Measurements from ENCODE around the gene ALG2.

The ALG2 gene

GRCh38 chr9:99190597-99191283, 31.0 kb downstream of the ALG2 start:
- DNase-seq: no peak

- DNase-seq: no peak
These were observed 31.7 kb downstream of the ALG2 start for GRCh38 chr9:99189887-99190596.

- DNase-seq: no peak
These were observed 32.6 kb downstream of the ALG2 start for GRCh38 chr9:99189186-99189585.

DNA sequence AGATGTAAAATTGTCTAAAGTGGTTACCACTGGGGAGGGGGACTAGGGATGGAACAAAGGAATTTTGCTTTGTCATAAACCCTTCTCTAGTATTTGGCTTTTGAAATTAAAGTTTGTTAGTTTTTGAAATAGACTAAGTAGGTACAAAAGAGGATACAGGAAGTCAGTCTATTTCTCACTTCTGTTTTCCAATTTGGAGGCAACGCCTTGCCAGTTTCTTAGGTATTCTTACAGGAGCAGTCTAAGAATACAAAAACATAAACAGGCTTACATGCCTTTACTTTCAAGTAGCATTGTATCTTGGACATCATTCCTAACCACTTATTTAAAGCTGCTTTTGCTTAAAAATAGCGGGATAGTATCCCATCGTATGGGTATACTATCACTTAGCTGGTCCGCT, 34.4 kb downstream of the ALG2 start:
- no peak for DNase-seq

GRCh38 chr9:99185934-99186333, 35.8 kb downstream of the ALG2 start:
- DNase-seq: no peak

DNA sequence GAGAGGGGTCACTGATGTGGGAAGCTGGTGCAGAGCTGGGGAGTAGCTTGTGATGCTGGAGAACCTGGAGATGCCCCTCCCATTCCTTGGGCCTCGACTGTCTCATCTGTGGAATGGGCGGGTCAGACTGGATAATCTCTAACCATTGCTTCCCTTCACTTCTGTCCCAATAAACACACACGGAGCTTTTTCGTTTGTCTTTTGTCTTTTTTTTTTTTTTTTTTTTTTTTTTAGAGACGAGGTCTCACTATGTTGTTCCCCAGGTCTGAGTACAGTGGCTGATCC, 36.5 kb downstream of the ALG2 start:
- no peak for DNase-seq

DNA sequence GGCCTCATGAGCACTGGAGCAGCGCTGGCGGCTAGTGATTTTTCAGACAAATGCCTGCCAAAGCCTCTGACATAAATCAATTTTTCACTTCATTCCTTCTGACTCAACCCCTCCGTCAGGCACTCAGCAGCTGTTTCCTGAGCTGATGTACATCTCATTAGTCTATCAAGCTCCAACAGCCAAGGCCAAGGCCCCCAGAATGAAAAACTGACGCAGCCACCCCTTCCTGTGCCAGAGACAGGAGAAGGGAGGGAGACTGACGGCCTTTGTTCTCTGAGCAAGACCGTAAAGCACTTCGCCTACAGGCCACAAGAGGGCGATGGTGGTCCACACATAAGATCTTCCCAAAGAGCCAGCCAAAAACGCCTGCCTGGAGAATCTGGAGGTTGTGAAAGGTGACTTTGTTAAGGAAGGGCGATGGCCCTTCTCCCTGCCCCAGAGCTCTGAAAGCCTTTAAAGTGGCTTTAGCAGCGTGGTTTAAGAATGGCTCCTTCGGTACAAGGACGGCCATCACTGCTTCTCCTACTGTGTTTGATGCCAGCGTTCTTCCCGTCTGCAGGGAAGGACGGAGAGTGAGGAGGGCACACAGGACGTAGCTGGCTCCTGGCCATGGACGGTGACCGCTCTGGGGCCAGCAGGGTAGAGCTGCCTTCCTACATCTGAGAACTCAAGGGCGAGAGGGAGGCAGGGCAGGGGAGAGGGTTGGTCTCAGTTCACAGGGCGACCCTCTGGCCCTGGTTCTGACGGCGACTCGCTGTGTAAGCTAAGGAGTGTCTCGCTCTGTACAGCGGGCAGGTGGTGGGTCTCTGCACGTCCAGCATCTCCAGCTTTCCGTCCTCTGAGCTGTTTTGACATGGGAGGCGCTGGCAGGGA, 37.0 kb downstream of the ALG2 start:
- peak; percentile 83 for DNase-seq

DNA sequence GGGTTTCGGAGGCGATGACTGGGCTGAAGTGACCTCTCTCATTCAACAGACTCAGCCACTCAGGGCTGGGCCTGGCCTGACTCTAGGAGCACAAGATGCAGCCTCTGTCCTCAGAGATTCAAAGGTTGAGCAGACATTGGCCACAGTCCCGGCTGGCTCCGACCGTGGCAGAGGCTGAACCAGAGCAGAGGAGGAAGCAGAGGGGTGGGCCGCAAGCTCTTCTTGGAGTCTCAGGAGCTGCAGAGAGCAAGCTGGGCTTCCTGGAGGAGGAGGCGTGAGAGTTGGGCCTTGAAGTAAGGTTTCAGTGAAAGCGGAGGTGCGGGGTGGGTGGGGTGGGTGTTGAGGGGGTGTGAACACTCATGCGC, 37.6 kb downstream of the ALG2 start:
- DNase-seq: no peak

DNA sequence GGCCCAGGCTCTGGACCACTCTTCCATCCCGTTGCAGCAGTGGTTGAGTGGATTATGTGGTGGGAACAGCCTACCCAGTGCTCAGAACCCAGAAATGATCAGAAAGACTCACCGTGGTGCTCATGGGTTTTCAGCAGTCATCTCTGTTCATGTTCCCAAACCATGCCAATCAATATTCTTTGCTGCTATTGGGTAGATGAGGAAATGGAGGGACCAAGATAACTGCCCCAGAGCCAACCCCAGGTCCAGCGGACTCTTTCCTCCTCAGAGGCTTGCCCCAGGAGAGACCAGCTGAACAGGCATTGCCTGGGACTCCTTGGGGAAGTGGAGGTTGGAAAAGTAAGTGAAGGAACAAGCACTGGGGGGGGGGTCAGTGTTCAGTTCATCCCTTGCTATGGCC, 38.1 kb downstream of the ALG2 start:
- DNase-seq: no peak

GRCh38 chr9:99182356-99182755, 39.4 kb downstream of the ALG2 start:
- DNase-seq: no peak

GRCh38 chr9:99181621-99182020, 40.1 kb downstream of the ALG2 start:
- no peak for DNase-seq

DNA sequence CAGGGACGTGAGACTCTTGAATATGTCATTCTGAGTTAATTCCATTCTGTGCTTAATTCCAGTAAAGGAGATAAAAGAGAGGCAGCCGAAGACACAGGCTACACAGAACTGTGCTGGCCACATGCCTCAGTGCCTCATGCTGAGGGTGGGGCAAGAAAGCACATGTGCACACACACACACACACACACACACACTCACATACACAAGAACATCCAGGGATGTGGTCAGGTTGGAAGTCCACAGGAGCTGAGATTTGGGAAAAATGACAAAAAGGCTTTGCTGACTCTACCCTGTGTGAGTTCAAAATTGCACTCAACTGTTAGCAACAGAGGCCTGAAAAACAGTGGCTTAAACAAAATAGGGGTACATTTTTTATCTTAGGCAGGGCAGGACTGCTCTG, 40.5 kb downstream of the ALG2 start:
- DNase-seq: no peak

DNA sequence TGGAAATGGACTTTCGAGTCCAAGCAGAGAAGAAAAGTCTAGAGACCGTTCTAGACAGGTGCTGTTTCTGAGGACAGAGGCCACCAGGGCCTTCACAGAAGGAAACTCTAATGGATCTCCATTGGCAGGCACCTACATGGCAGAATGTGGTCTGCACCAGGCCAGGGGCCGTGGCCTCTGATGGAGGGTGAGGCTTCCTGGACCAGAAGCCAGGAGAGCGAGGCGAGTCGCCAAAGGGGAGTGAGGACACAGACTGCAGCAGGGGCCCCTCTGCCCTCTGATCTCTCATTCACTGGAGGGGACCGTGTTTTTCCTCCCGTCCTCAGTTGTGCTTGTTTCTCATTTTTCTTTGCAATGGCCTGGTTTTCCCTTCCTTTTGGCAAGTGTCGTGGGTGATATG, 41.1 kb downstream of the ALG2 start:
- no peak for DNase-seq

GRCh38 chr9:99180199-99180598, 41.5 kb downstream of the ALG2 start:
- DNase-seq: no peak

GRCh38 chr9:99178912-99179872, 42.5 kb downstream of the ALG2 start:
- DNase-seq: no peak

GRCh38 chr9:99177576-99178366, 44.0 kb downstream of the ALG2 start:
- no peak for DNase-seq

- no peak for DNase-seq
These were observed 45.2 kb downstream of the ALG2 start for GRCh38 chr9:99176527-99177013.

GRCh38 chr9:99173570-99174504, 47.9 kb downstream of the ALG2 start:
- DNase-seq: peak; percentile 46

GRCh38 chr9:99172124-99173091, 49.3 kb downstream of the ALG2 start:
- peak; percentile 82 for DNase-seq

Data from NCI-H146 (cell line).